T-helper 9 cell (primary cell): ENCODE data around the gene SCG3.
A peak's percentile ranks its signal among the peaks of the same experiment; 100 is the strongest.

Experiments
- DNase-seq: peaks from one replicate; pipeline ENCODE4 v3.0.0-alpha.2; 2020

SCG3 gene

DNA sequence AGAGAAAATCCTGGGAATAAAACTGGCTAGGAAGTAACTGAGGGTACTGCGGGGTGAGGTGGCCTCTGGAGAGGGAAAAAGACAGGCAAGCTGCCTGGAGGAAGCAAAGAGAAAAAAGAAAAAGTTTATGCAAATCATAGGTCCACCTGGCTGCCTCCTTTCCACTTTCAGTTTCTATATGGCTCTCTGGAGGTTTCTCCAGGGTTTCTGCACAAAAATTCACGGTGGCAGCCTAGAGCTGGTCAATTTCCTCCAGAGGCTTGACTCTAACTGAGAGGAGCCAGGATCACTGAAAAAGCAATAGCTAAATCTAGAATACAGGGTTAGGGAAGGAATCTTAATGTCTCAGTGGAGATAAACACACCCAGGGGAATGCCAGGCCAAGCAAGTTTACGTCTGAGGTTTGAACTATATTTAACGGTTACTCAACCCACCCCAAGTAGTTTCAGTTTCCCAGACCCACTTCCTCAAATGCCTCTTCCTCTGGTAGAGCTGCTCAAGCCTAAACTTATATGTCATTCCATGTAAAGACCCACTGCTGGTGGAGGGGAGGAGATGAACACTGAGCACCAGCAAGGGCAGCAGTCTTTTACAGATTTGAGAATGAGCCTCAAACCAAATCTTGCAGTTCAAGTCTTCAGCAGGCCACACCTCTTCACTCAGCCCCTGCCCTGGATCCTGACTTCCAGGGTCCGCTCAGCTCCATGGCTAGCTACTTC, 50.4 kb downstream of the SCG3 start:
- DNase-seq = peak; percentile 8

DNA sequence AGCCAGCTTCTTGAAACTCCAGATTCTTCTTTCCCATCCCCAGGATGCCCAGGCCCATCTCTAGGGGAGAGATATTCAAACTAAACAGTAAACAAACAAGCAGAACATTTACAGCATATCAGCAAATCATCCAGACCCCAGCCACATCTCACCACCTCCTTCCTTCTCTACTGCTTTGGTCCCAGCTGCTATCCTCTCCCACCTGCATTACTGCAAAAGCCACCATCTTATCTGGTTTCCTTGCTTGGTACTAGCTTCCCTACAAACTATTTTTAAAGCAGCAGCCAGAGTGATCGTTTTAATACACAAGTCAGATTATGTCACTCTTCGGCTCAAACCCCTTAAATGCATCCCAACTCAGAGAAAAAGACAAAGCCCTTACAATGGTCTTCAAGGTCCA, 51.3 kb downstream of the SCG3 start:
- no peak for DNase-seq

DNA sequence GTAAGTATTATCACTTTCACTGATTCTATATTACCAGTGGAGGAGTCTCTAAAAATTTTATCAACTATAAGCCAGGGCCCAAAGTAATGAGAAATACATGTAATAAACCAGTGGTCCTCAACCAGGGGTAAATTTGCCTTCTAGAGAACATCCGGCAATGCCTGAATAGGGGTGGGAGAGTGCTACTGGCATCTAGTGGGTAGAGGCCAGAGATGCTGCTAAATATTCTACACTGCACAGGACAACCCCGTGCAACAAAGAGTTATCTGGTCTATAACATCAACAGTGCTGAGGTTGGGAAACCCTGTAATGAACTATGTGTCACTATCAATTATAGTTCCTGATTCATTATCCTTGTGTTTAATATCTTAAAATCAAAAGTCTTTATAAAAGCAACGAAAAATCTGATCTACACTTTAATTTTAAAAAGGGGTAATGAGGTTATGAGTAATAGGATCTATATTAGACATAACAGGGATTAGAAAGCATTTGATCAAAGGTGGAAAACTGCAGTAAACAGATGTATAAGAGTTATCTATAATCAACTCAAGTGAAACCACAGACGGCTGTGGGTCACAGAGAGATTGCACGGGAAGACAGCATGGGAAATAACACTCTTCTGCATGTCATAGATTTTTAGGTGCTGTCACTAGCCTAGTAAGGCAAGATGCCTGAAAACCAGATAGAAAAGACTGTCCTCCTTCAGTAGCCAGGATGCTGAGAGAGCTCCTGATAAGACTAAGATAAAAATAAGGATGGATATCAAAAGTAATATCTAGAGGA, 54.1 kb downstream of the SCG3 start:
- DNase-seq = peak; percentile 6

DNA sequence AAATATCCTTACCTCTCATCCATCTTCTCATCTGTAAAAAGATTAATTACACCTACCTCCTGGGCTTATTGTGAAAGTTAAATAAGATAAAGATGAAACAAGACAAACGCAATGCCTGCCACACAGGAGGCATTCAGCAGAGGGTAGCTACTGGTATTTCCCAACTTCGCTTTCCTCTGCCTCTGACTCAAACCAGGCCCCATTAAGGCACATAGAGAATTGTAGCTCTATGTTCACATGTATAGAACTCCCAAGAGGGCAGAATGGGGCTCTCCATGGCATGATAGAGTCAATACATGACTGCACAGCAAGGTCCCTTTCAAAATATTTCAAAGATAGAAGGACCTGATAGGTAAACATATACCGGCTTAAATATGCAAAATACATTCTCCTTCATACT, 54.8 kb downstream of the SCG3 start:
- no peak for DNase-seq

DNA sequence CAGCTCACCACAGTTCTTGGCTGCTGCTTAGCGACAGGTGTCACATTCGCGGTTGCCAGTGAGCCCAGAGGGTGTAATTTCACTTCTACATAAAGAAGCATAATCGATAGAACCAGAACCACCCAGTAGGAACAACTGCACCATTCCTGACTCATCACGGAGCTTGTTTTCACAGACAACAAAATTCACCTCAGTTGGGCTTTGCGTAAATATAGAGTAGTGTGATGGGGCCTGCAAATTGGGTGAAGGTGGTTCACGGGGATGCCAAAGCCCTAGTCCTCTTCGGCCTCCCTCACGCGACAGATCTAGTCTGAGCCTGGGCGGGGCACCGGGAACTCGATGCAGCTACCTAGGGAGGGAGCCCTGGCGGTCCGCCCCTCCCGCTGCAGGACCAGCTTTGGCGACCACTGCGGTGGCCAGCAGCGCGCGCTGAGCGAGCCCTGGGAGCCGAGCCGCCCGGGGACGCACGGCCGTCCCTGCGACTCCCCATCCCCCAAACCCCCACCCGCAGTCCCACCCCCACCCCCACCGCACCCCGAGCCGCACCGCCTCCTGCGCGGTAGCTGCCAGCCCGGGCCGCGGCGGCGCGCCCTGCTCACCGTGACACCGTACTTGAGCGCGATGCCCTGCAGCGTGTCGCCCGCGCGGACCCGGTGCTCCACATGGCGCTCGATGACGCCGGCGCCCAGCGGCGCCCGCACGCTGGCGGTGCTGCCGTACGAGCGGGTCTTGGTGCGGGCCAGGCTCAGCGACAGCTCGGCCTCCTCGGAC, 55.6 kb downstream of the SCG3 start:
- peak; percentile 42 for DNase-seq

DNA sequence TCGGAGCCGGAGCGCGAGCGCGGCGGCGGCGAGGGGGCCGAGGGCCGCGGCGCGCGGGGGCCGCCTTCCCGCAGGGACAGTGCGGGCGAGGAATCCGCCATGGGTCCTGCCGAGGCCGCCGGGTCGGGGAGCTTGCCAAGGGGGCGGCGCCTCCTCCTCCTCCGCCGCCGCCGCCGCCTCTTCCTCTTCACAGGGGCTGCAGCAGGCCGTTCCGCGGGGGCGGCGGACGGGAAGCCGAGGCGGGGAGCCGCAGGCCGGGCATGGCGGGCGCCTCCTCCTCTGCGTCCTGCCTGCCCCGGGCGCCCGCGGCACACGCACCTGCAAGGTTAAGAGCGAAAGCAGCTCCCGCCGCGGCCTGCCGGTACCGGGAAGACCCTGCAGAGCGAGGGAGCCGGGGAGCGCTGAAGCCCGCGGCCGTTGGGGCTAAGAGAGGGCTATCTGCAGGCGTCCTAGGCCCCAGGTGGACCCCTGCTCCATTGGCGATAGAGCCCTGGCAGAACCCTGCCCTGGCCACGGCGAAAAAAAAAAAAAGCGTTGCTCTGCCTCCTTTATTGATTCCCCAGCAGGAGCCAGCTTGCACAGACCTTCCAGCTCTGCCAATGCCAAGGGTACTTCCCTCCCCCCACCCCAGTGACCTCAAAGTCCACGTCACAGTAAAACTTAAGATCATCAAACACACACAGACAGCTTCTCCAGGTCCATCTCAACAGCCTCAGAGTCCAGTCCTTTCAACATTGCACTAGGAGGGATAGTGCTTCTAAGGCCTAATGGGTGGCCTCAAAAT, 56.4 kb downstream of the SCG3 start, which contains the start of gene LYSMD2:
TSS of gene LYSMD2 (minus strand) at position 134 of the 784 bp plus-strand sequence. CDS start at position 101, 33 bp downstream.
- peak; percentile 57 for DNase-seq

DNA sequence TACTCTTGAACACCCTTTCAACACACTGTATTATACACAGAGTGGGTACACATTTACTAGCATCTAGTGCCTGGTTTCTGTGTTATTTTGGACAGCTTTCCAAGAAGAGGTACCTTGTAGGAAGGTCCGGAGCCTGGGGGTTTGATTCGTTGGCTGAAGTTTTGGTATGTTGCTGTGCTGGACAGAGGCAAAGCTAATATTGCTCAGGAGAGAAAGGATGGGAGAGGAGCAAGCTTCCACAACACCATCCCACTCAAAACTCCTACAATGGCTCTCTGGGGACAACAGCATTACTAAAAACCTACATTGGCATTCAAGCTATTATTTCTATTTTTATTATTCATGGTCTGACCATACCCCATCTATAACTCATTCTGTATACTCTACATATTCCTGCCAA, 57.2 kb downstream of the SCG3 start:
- no peak for DNase-seq

DNA sequence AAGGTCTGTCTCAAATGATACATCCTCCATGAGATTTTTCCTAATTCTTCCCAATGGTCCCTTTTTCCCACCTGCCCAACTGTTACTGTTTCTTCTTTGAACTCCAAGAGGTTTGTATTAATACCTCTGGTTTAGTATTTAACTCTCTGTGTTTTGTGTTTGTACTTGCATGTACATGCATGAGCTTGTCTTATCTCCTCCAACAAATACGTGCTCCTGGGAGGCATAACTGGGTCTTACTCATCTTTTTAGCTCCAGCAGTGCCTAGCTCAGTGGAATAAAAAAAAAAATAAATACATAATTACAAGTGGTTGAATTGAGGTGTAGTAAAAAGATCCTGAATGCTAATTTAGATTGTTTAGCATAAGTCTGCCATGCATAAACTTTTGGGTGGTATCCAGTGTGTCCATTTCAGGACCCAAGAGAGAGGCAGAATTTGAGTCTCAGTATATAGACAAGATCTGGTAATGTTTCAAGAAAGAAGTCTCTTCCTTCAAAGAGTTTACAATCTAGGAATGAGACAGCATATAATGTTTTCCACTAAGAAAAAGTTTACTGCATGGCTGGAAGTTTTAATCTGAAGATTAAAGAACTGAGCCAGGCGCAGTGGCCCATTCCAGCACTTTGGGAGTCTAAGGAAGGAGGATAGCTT, 57.9 kb downstream of the SCG3 start:
- no peak for DNase-seq

DNA sequence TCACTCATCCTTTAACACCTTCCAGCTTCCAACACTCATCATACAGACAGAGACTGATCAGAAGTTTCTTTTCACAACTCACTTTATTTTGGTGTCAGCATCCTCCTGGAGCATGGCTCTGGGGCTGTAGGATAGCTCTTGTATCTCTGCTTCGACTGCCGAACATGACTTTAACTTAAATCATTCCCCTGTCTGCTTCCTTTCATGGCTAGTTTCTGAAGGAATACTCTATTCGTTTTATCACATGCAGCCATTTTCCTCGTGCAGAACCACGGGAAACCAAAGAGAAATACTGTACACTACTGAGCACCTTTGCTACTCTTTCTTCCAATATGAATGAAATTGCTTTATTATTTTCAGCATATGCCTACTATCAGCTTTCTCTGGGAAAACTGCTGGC, 68.0 kb downstream of the SCG3 start:
- DNase-seq = no peak

DNA sequence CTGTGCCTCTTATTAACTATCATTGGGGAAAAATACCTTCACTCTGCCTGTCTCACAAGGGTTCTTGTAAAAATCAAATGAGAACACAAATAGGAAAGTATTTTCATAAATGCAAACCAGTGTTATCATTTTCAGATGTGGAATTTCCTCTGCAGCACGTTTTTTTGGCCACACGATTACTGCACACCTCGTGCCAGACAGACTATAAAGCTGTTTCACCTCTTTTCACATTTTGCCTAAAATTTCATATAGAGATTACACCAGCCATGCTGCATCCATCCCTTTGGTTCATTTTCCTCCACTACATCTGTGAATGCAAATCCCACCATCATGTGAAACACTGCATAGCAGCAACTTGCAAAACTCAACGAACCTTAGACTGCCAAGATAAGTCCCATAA, 68.9 kb downstream of the SCG3 start:
- no peak for DNase-seq

DNA sequence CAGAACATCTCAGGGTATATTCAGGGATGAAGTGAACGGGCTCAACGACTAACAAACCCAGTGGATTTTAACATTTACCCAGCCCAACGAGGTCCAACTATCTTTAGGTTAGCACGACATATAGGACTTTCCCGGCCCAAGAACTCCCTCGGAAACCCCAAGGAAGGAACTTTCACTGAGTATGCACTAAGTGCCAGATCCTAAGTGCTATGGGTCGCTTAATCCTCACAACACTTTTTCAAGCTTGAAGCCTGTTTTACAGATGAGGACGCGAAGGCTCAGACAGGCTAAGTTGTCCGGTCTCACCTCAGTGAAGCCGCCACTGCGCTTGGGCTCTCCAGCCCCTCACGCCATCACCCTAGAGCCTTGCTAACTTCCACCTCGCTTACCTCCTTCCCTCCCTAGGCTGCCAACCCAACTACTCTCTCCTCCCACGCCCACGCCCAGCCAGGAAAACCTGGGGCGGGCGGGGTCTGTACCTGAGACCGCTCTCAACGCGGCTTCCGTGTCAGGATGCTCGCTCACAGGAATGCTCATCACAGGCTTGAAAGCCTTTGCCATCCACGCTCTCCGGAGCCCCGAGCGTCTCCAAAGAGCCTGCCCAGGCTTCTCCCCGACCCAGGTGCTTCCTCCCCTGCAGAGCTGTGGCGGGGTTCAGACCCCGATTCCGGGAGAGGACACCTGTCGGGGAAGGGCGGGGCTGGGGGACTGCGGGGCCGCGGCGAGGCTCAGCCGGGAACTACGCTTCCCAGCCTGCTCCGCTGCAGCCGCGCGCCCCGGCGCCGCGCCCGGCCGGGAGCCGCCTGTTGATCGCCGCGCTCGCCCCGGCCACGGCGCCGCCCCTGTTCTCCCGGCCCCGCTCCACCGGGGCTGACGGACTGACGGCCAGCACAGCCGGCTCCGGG, 69.7 kb downstream of the SCG3 start, which contains the start of gene TMOD2:
TSS of gene TMOD2 (plus strand) at position 806 of the 905 bp plus-strand sequence. CDS start 14,845 bp downstream, outside the sequence.
- peak; percentile 37 for DNase-seq

DNA sequence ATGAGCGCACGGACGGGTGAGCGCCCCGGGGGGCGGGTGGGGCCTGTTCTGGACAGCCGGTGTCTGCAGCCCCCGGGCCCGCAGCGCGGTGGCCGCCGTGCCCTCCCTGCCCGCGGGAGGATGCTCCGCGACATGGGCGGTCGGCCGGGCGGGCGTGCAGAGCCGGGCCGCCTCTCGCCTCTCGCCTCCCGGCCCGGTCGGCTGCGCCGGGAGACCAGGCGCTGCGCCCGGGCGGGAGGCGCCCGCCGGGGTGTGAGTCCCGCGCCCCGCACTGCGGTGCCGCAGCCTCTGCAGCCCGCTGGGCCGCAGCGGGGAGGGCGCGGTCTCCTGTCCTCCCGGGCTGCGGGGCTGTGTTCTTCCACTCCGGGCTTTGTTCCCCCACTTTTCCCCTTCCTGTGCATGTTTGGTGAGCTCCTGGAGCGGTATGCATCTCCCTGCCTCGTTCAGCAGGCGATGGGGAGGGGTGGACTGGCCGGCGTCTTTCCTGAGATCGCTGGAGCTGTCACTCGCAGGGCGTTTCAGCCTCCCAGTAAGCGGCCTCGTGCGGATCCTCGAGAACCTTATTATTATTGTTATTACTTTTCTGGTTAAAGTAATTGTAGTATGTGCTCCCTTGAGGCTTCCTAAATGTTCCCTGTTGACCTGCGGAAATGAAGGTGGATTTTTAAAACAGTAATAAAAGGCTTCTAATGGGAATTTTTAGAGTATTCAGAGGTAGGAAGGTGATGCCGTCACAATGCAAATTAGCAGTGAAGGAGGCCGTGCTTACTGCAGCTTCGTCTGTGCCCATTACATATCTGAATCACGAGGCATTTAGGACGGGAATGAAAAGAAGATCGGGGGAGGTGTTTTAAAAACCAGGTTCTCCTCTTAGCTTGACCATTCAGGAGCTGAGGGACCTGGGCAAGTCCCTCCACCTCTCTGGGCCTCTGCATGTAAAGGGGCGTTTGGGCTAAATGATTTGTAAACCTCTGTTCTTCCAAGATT, 70.7 kb downstream of the SCG3 start:
- no peak for DNase-seq

DNA sequence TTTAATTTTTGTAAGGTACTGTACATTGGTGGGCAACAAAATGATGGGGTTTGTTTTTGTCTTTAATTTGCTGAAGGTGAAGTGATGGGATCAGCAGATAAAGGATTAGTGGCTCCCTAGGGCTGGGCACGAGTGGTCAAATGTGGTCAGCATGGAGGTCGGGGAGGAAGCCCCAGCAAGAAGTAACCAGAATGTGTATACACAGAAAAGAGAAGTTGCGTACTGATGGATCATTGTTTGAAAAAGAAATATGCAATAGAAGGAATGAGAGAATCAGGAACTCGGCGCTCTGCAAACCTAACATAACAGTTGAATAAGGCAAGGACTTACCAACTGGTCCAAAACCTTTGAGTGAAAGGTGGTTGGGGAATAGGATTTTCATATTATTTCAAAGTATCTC, 71.6 kb downstream of the SCG3 start:
- DNase-seq = no peak

DNA sequence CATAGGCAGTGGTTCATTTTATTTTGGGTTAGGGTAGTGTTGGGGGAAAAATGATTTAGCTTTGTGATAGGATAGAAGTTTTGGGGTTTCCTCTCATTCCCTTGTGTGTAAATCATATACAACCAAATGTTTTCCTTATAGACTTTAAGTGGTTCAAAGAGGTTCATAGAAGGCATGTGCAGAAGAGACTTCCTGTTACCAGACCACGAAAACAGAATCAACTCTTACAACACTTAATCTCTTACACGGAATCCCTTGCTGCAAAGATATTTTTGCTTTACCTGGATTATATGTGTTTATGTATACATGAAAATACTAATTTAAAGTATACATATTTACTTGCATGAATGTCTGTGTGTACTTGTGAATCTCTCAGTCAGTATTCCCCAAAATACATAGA, 73.0 kb downstream of the SCG3 start:
- DNase-seq = no peak

DNA sequence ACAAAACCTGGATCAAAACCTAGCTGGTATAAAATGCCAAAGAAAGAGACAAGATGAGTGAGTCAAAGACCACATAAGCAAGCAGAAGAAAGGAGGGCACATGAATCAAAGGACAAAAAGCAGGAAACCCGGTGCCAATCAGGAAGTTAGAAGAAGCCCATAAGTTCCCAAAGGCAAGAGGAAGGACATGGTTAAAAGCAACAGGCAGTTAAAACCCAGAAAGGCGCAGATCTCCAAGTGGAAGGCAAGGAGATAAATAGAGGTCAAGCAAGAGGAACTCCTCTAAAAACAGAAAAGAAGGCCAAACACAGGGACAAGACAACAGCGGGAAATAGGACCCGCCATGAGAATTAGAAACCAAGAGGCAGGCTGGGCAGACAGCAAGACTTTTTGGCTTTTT, 74.5 kb downstream of the SCG3 start:
- DNase-seq = no peak

DNA sequence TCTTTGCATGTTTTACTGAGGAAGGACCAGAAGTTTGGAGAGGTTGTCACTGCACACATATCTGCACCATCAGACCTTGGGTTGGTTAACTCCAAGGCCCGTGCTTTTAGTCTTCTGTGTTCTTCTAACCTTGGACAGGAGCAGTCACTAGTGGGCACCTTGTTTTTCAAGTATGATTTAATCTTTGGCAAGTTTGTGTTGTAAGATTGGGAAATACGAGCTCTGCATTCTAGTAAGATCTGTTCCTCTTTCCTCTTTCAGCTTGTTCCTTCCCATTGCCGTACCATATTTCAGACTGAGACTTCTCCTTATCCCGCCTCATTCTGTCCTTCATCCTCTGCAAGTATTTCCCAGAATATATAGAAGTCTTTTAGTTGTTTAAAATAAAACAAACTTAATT, 75.2 kb downstream of the SCG3 start:
- DNase-seq = no peak

DNA sequence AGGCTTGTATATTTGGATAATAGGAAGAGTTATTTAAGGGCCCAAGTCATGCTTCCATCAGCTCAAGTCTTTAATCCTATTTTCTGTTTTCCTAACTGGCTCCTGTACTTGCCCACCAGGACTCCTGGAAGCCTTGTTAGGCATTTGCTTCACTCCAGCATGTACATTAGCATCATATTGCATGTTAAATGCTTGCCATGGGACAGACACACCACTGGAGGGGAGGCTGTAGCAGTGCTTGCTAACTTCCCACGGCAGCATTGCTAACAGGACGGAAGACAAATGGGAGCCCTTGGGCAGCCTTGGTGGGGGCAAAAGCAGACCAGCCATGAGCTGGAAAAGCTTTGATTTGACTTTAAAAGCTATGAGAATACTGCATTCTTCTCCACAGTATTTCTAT, 76.1 kb downstream of the SCG3 start:
- DNase-seq = no peak

DNA sequence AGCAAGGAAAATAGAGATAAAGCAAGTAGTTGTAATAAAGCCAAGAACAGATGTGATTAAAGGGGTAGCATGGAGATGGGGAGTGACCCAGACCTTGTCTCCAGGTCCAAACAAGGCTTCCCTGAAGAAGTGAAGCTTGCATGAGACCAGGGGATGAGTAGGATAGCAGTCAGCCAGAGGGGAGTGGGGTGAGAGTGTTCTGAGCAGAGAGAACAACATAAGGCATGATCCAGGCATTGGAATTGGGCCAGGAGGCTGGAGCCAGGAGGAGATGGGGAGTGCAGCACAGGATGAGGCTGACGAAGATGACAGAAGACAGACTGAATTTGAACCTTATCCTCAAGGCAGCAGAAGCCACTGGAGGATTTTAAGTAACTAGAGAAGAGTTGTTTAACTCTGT, 77.3 kb downstream of the SCG3 start:
- no peak for DNase-seq

DNA sequence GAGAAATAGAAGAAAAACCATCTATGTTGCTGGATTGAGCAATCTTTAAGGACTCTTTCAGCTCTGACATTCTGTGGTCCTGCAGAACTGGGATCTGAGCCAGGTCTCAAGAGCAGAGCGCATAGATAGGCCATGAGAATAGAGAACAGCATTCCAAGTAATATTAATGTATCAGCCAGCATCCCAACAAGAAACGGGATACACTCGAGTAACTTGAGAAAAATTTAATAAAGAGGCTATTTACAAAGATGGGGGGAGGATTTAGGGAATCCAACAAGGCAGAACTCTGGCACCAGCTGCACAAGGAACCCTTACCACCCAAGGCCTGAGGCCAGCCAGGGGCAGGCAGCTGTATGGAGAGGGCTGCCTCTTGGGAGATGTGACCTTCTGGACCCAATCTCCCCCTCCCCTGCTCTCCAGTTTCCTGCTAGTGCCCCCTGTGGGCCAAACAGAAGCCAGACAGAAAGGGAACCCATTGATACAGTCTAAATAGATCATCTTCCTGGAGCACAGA, 78.3 kb downstream of the SCG3 start:
- DNase-seq = no peak
